ENCODE data around the gene NIT2.
"Not testable (repeated sequence)": the region's sequence is repeated elsewhere in the genome, so short reads cannot be mapped to it uniquely, and the experiment has no call there.

The NIT2 gene

GRCh38 chr3:100324044-100324443, 10.5 kb upstream of the NIT2 start:
- peaks cover 0 to 4% of the 10 kb centered on the region in 2 experiments for H3K36me3 ChIP-seq (ENCODE audit: control insufficient read depth in 1 of 2, insufficient read depth in 2 of 2, low read length in 2 of 2)
- no peaks in the 10 kb centered on the region for H3K79me1 ChIP-seq (ENCODE audit: low read length)
- H4K91ac ChIP-seq (ENCODE audit: low read depth, low read length): no peak overlapping the region
- H3K79me2 ChIP-seq (ENCODE audit: control insufficient read depth, insufficient read depth, low read length, poor library complexity): no peaks in the 10 kb centered on the region
- H3K27me3 ChIP-seq (ENCODE audit: insufficient read depth, low read length): no peaks in the 10 kb centered on the region
- no peak for DNase-seq
- H3K9me3 ChIP-seq (ENCODE audit: insufficient read depth, low read depth, low read length): no peaks in the 10 kb centered on the region
- no peak overlapping the region for H3K4me2 ChIP-seq (ENCODE audit: low read length)
- H2AK5ac ChIP-seq (ENCODE audit: low read length): no peak overlapping the region
- no peak overlapping the region for H3K27ac ChIP-seq (ENCODE audit: low read depth, low read length)
- H3K4me1 ChIP-seq (ENCODE audit: control insufficient read depth in 1 of 2, insufficient read depth in 2 of 2, low read length in 2 of 2): no peaks in the 10 kb centered on the region
- no peak overlapping the region for H3K9ac ChIP-seq (ENCODE audit: low read length)
- H2BK120ac ChIP-seq (ENCODE audit: insufficient read depth, low read length, poor library complexity): no peak overlapping the region
- no peak overlapping the region for H3K23ac ChIP-seq (ENCODE audit: low read length)
- H3K14ac ChIP-seq (ENCODE audit: low read length): no peak overlapping the region
- H2BK5ac ChIP-seq (ENCODE audit: low read depth, low read length, poor library complexity): no peak overlapping the region
- no peak overlapping the region for H2BK12ac ChIP-seq (ENCODE audit: low read length)
- no peak overlapping the region for H2AFZ ChIP-seq (ENCODE audit: insufficient read depth, low read length, poor library complexity)
- H3K4ac ChIP-seq (ENCODE audit: low read depth, low read length): no peak overlapping the region
- no peak overlapping the region for H4K8ac ChIP-seq (ENCODE audit: low read depth, low read length)
- no peak overlapping the region for H3K4me3 ChIP-seq (ENCODE audit: low read depth, low read length)
- H3K18ac ChIP-seq (ENCODE audit: low read length): no peak overlapping the region
- no peak overlapping the region for H4K12ac ChIP-seq (ENCODE audit: low read depth, low read length)

GRCh38 chr3:100325827-100326226, 8.7 kb upstream of the NIT2 start:
- Histone ChIP-seq H2AFZ (ENCODE audit: insufficient read depth, low read length, poor library complexity) (no peak overlapping the region), H2AK5ac (ENCODE audit: low read length) (no peak overlapping the region), H2BK12ac (ENCODE audit: low read length) (no peak overlapping the region), H3K4me1 (ENCODE audit: control insufficient read depth in 1 of 2, insufficient read depth in 2 of 2, low read length in 2 of 2) (no peaks in the 10 kb centered on the region), H3K23ac (ENCODE audit: low read length) (no peak overlapping the region), H3K14ac (ENCODE audit: low read length) (no peak overlapping the region), H3K79me2 (ENCODE audit: control insufficient read depth, insufficient read depth, low read length, poor library complexity) (no peaks in the 10 kb centered on the region), H4K8ac (ENCODE audit: low read depth, low read length) (no peak overlapping the region), H4K12ac (ENCODE audit: low read depth, low read length) (no peak overlapping the region), H3K4me2 (ENCODE audit: low read length) (no peak overlapping the region), H2BK120ac (ENCODE audit: insufficient read depth, low read length, poor library complexity) (no peak overlapping the region), H4K91ac (ENCODE audit: low read depth, low read length) (no peak overlapping the region), H3K27ac (ENCODE audit: low read depth, low read length) (no peak overlapping the region), H2BK5ac (ENCODE audit: low read depth, low read length, poor library complexity) (no peak overlapping the region), H3K4ac (ENCODE audit: low read depth, low read length) (no peak overlapping the region), H3K9me3 (ENCODE audit: insufficient read depth, low read depth, low read length) (no peaks in the 10 kb centered on the region), H3K36me3 (ENCODE audit: control insufficient read depth in 1 of 2, insufficient read depth in 2 of 2, low read length in 2 of 2) (peaks cover 0 to 2% of the 10 kb centered on the region in 2 experiments), H3K27me3 (ENCODE audit: insufficient read depth, low read length) (no peaks in the 10 kb centered on the region), H3K18ac (ENCODE audit: low read length) (no peak overlapping the region), H3K9ac (ENCODE audit: low read length) (no peak overlapping the region), H3K4me3 (ENCODE audit: low read depth, low read length) (no peak overlapping the region), H3K79me1 (ENCODE audit: low read length) (no peaks in the 10 kb centered on the region)
- no peak for DNase-seq

GRCh38 chr3:100327377-100327776, 7.2 kb upstream of the NIT2 start:
- not testable (repeated sequence) for H3K9me3 ChIP-seq (ENCODE audit: insufficient read depth, low read depth, low read length); H3K18ac ChIP-seq (ENCODE audit: low read length); H3K4me3 ChIP-seq (ENCODE audit: low read depth, low read length); H2AK5ac ChIP-seq (ENCODE audit: low read length); H3K4me1 ChIP-seq (ENCODE audit: control insufficient read depth in 1 of 2, insufficient read depth in 2 of 2, low read length in 2 of 2); H2AFZ ChIP-seq (ENCODE audit: insufficient read depth, low read length, poor library complexity); H3K4ac ChIP-seq (ENCODE audit: low read depth, low read length); H2BK5ac ChIP-seq (ENCODE audit: low read depth, low read length, poor library complexity); H3K79me1 ChIP-seq (ENCODE audit: low read length); H3K79me2 ChIP-seq (ENCODE audit: control insufficient read depth, insufficient read depth, low read length, poor library complexity); H4K12ac ChIP-seq (ENCODE audit: low read depth, low read length); H3K9ac ChIP-seq (ENCODE audit: low read length); H4K8ac ChIP-seq (ENCODE audit: low read depth, low read length); H3K27me3 ChIP-seq (ENCODE audit: insufficient read depth, low read length); DNase-seq; H4K91ac ChIP-seq (ENCODE audit: low read depth, low read length); H3K23ac ChIP-seq (ENCODE audit: low read length); H3K27ac ChIP-seq (ENCODE audit: low read depth, low read length); H2BK12ac ChIP-seq (ENCODE audit: low read length); H3K36me3 ChIP-seq (ENCODE audit: control insufficient read depth in 1 of 2, insufficient read depth in 2 of 2, low read length in 2 of 2); H3K4me2 ChIP-seq (ENCODE audit: low read length); H3K14ac ChIP-seq (ENCODE audit: low read length); H2BK120ac ChIP-seq (ENCODE audit: insufficient read depth, low read length, poor library complexity)
- WGBS (ENCODE audit: extremely low coverage, insufficient coverage, insufficient read length): no CpG with 5 or more reads among the region's 5 CpGs

GRCh38 chr3:100329800-100330489, 4.6 kb upstream of the NIT2 start:
- Histone ChIP-seq H3K23ac (ENCODE audit: low read length) (no peak overlapping the region), H2BK120ac (ENCODE audit: insufficient read depth, low read length, poor library complexity) (no peak overlapping the region), H3K9me3 (ENCODE audit: insufficient read depth, low read depth, low read length) (no peaks in the 10 kb centered on the region), H3K14ac (ENCODE audit: low read length) (no peak overlapping the region), H4K8ac (ENCODE audit: low read depth, low read length) (no peak overlapping the region), H3K27me3 (ENCODE audit: insufficient read depth, low read length) (no peaks in the 10 kb centered on the region), H3K4me1 (ENCODE audit: control insufficient read depth in 1 of 2, insufficient read depth in 2 of 2, low read length in 2 of 2) (peaks cover under 1 to 3% of the 10 kb centered on the region in 2 experiments), H3K4me3 (ENCODE audit: low read depth, low read length) (no peak overlapping the region), H3K4me2 (ENCODE audit: low read length) (no peak overlapping the region), H3K36me3 (ENCODE audit: control insufficient read depth in 1 of 2, insufficient read depth in 2 of 2, low read length in 2 of 2) (peaks cover 0 to 2% of the 10 kb centered on the region in 2 experiments), H3K79me1 (ENCODE audit: low read length) (peaks cover 7% of the 10 kb centered on the region), H3K79me2 (ENCODE audit: control insufficient read depth, insufficient read depth, low read length, poor library complexity) (peaks cover 1% of the 10 kb centered on the region), H3K4ac (ENCODE audit: low read depth, low read length) (no peak overlapping the region), H3K9ac (ENCODE audit: low read length) (no peak overlapping the region), H4K12ac (ENCODE audit: low read depth, low read length) (no peak overlapping the region), H2AK5ac (ENCODE audit: low read length) (no peak overlapping the region), H4K91ac (ENCODE audit: low read depth, low read length) (no peak overlapping the region), H2AFZ (ENCODE audit: insufficient read depth, low read length, poor library complexity) (no peak overlapping the region), H3K18ac (ENCODE audit: low read length) (no peak overlapping the region), H3K27ac (ENCODE audit: low read depth, low read length) (no peak overlapping the region), H2BK12ac (ENCODE audit: low read length) (no peak overlapping the region), H2BK5ac (ENCODE audit: low read depth, low read length, poor library complexity) (no peak overlapping the region)
- no peak for DNase-seq
- no CpG with 5 or more reads among the region's 4 CpGs for WGBS (ENCODE audit: extremely low coverage, insufficient coverage, insufficient read length)
